Measurements from ENCODE around the gene TIMP3.

Gene TIMP3

DNA sequence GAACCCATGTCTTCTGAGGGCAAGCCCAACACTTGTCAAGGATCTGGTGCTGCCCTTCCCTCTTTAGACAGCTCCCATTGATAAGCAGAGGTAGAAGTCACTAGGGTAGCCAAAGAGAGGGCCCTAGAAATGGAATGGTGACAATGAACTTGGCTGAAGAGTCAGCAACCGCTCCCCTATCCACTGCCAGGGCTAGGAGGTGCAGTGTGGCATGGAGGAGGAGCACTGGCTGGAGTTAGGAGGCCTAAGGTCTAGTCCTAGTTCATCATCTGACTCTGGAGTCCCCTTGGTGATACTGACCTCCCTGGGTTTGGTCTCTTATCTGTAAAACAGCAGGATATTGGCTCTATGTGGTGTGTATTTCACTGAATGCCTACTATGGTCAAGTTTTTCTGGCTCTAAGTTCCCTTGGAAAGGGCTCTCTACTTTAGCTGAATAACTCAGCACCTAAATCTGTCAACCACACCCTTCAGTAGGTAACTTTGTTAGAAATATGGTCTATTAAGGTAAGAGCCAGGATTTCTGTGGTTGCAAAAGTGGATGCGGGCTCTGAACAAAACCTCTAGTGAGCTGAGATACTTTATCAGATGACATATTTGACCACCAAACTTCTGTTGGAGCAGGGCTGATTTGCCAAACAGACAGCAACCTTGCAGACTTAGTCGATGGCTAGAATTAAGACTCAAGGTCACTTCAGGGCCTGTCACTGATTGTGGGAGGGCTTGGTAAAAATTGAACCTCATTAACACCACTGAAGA is 10.5 kb downstream of the TIMP3 start:
- Histone ChIP-seq H3K4me1 (ENCODE audit: control insufficient read depth in 1 of 2, insufficient read depth in 2 of 2, low read length in 2 of 2) (peaks cover 4 to 62% of the 10 kb centered on the region in 2 donors), H3K27me3 (ENCODE audit: low read depth, low read length) (no peaks in the 10 kb centered on the region), H3K36me3 (ENCODE audit: control insufficient read depth in 1 of 2, insufficient read depth in 2 of 2, low read length in 2 of 2) (peaks cover 0 to 5% of the 10 kb centered on the region in 2 donors), H3K4me3 (ENCODE audit: low read depth in 1 of 2, low read length in 2 of 2) (no peak overlapping the region), H3K9me3 (ENCODE audit: control insufficient read depth in 1 of 2, low read length in 2 of 2) (no peaks in the 10 kb centered on the region), H3K27ac (ENCODE audit: low read length) (no peak overlapping the region)

DNA sequence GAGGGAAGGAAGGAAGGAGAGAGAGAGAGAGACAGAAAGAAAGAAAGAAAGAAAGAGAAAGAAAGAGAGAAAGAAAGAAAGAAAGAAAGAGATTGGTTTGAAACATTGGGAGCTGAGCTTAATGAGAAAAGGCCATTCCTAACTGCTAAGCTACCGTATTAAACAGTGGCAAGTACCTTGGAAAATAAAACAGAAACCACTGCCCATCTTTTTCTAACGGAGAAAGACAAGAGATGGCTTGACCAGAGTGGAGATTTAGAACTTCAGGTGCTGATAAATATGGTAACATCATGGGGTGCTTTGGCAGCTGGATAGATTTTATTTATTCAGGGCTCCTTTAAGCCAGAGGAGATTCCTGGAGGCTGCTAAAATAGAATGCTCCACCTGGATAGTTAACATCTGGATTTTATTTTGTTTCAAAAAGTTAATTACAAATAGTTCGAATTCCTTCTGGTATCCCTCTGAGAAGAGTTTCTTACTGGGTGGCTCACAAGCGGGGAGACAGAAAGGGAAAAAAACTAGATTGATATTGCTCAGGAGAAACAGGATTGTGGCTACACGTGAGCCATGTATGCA is 12.9 kb downstream of the TIMP3 start:
- H3K4me3 ChIP-seq (ENCODE audit: low read depth in 1 of 2, low read length in 2 of 2) = no peak overlapping the region
- H3K4me1 ChIP-seq (ENCODE audit: control insufficient read depth in 1 of 2, insufficient read depth in 2 of 2, low read length in 2 of 2) = peaks cover 4 to 60% of the 10 kb centered on the region in 2 donors
- H3K27ac ChIP-seq (ENCODE audit: low read length) = no peak overlapping the region
- no peaks in the 10 kb centered on the region for H3K36me3 ChIP-seq (ENCODE audit: control insufficient read depth in 1 of 2, insufficient read depth in 2 of 2, low read length in 2 of 2)
- no peaks in the 10 kb centered on the region for H3K9me3 ChIP-seq (ENCODE audit: control insufficient read depth in 1 of 2, low read length in 2 of 2)
- H3K27me3 ChIP-seq (ENCODE audit: low read depth, low read length) = no peaks in the 10 kb centered on the region

DNA sequence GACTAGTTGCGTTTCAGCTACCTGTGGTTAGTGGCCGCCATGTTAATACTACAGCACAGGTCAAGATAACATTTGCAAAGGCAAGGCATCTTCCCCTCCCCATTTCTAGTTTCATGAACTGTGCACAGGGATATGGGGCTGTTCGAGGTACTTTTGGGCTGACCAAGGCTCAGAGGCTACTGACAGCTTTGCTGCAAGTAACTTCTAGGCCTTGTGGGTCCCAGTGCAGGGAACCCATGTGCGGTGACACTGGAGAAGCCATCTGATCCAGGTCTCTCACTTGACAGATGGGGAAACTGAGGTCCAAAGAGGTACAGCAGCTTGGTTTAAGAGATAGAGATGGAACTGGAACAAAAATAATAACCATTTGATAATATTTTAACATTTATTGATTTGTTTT is 13.6 kb downstream of the TIMP3 start:
- Histone ChIP-seq H3K4me1 (ENCODE audit: control insufficient read depth in 1 of 2, insufficient read depth in 2 of 2, low read length in 2 of 2) (peaks cover 4 to 60% of the 10 kb centered on the region in 2 donors), H3K4me3 (ENCODE audit: low read depth in 1 of 2, low read length in 2 of 2) (no peak overlapping the region), H3K27me3 (ENCODE audit: low read depth, low read length) (no peaks in the 10 kb centered on the region), H3K36me3 (ENCODE audit: control insufficient read depth in 1 of 2, insufficient read depth in 2 of 2, low read length in 2 of 2) (no peaks in the 10 kb centered on the region), H3K27ac (ENCODE audit: low read length) (no peak overlapping the region), H3K9me3 (ENCODE audit: control insufficient read depth in 1 of 2, low read length in 2 of 2) (no peaks in the 10 kb centered on the region)

DNA sequence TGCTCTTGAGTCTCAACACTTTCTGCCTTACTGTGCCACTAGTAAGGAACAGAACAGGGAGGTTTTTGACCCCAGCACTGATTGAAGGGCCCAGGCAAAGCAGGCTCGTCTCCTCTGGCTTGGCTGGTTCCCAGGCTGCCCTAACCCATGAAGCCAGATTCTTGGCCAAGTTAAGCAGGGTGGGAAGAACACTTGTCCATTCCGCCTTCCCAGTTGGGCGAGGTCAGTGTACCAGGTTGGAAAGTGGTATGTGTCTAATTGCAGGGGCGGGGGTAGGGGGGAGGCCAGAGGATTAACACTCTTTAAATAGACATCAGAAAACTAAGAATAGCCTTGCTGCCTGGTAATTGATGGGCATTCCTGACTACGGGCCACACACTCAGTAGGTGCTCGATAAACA is 14.4 kb downstream of the TIMP3 start:
- Histone ChIP-seq H3K27ac (ENCODE audit: low read length) (no peak overlapping the region), H3K36me3 (ENCODE audit: control insufficient read depth in 1 of 2, insufficient read depth in 2 of 2, low read length in 2 of 2) (no peaks in the 10 kb centered on the region), H3K9me3 (ENCODE audit: control insufficient read depth in 1 of 2, low read length in 2 of 2) (no peaks in the 10 kb centered on the region), H3K4me1 (ENCODE audit: control insufficient read depth in 1 of 2, insufficient read depth in 2 of 2, low read length in 2 of 2) (peaks cover 4 to 63% of the 10 kb centered on the region in 2 donors), H3K4me3 (ENCODE audit: low read depth in 1 of 2, low read length in 2 of 2) (no peak overlapping the region), H3K27me3 (ENCODE audit: low read depth, low read length) (no peaks in the 10 kb centered on the region)

DNA sequence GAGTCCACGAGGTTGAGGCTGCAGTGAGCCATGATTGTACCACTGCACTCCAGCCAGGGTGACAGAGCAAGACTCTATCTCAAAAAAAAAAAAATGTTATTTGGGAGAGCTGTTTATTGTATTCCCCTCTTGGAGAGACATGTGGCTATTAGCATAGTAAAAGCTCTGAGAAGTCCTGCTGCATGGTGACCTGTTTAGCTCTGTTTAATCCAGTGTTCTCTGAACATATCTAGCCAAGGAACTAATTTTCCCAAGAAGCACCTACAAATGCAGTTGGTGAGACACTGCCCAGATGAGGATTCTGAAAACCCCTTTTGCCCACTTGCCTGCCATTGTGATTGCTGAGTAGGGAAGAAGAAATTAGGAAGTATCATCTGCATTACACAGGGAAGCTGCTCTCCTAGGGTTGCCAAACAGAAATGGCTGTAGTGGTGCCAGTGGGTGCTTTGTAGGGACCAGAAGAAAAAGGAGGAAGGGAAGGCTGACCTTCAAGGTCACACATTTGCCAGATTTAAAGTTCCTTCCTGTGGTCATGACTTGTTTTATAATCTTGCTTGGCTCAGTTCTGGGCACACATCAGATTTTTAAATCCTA is 15.7 kb downstream of the TIMP3 start:
- Histone ChIP-seq H3K4me3 (ENCODE audit: low read depth in 1 of 2, low read length in 2 of 2) (no peak overlapping the region), H3K27ac (ENCODE audit: low read length) (no peak overlapping the region), H3K27me3 (ENCODE audit: low read depth, low read length) (no peaks in the 10 kb centered on the region), H3K4me1 (ENCODE audit: control insufficient read depth in 1 of 2, insufficient read depth in 2 of 2, low read length in 2 of 2) (peaks cover 4 to 68% of the 10 kb centered on the region in 2 donors), H3K36me3 (ENCODE audit: control insufficient read depth in 1 of 2, insufficient read depth in 2 of 2, low read length in 2 of 2) (no peaks in the 10 kb centered on the region), H3K9me3 (ENCODE audit: control insufficient read depth in 1 of 2, low read length in 2 of 2) (no peaks in the 10 kb centered on the region)

DNA sequence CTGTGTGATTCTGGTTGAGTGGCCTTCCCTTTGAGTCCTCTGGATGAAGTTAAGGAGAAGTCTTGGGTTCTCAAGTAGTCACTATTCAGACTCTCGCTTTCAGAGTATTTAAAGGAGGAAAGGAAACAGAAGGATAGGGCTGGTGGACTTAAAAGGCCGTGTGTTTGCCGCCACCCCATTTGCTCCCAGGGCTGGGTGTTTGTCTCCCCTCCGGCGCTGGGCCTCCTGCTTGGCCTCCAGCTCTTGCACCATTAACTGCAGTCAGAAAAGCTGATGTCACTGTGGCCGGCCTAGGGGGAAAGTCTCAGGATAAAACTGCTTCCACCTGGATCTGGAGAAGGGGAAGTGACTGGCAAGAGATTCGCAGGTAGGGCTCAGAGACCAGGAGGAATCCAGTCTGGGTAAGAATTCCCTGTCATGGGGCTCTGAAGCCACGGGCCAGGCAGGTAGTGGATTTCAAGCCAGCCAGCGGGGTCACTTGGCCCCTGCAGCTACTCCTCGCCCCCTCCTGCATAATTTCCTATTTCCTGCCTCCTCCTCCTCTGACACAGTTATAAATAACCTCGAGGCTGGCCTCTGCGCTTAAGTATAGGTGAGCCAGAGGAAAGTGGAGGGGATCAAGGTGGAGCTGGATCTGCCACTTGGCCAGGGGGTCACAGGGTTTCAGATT is 17.1 kb downstream of the TIMP3 start:
- no peaks in the 10 kb centered on the region for H3K27me3 ChIP-seq (ENCODE audit: low read depth, low read length)
- no peak overlapping the region for H3K27ac ChIP-seq (ENCODE audit: low read length)
- H3K4me1 ChIP-seq (ENCODE audit: control insufficient read depth in 1 of 2, insufficient read depth in 2 of 2, low read length in 2 of 2) = peaks cover 4 to 68% of the 10 kb centered on the region in 2 donors
- H3K9me3 ChIP-seq (ENCODE audit: control insufficient read depth in 1 of 2, low read length in 2 of 2) = no peaks in the 10 kb centered on the region
- H3K36me3 ChIP-seq (ENCODE audit: control insufficient read depth in 1 of 2, insufficient read depth in 2 of 2, low read length in 2 of 2) = no peaks in the 10 kb centered on the region
- H3K4me3 ChIP-seq (ENCODE audit: low read depth in 1 of 2, low read length in 2 of 2) = no peak overlapping the region

DNA sequence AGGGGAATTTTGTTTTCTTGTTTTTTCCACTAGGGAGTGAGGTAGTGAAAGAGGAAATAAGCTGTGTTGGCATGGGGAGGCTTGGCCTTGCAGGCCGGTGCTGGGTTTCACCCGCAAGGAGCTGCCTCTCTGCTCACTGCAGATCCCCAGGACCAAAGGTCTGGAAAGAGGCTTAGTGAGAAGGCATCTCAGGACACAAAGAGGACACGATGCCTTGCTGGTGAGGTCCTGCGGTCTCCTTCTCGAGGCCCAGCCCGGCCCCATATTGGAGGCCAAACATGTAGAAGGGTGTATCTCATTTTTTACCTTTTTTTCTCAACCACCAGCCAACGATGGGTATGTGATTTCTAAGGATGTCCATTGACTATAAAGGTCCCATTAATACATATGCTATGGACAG is 17.6 kb downstream of the TIMP3 start:
- Histone ChIP-seq H3K27ac (ENCODE audit: low read length) (no peak overlapping the region), H3K36me3 (ENCODE audit: control insufficient read depth in 1 of 2, insufficient read depth in 2 of 2, low read length in 2 of 2) (no peaks in the 10 kb centered on the region), H3K9me3 (ENCODE audit: control insufficient read depth in 1 of 2, low read length in 2 of 2) (no peaks in the 10 kb centered on the region), H3K27me3 (ENCODE audit: low read depth, low read length) (no peaks in the 10 kb centered on the region), H3K4me1 (ENCODE audit: control insufficient read depth in 1 of 2, insufficient read depth in 2 of 2, low read length in 2 of 2) (peaks cover 4 to 65% of the 10 kb centered on the region in 2 donors), H3K4me3 (ENCODE audit: low read depth in 1 of 2, low read length in 2 of 2) (no peak overlapping the region)

DNA sequence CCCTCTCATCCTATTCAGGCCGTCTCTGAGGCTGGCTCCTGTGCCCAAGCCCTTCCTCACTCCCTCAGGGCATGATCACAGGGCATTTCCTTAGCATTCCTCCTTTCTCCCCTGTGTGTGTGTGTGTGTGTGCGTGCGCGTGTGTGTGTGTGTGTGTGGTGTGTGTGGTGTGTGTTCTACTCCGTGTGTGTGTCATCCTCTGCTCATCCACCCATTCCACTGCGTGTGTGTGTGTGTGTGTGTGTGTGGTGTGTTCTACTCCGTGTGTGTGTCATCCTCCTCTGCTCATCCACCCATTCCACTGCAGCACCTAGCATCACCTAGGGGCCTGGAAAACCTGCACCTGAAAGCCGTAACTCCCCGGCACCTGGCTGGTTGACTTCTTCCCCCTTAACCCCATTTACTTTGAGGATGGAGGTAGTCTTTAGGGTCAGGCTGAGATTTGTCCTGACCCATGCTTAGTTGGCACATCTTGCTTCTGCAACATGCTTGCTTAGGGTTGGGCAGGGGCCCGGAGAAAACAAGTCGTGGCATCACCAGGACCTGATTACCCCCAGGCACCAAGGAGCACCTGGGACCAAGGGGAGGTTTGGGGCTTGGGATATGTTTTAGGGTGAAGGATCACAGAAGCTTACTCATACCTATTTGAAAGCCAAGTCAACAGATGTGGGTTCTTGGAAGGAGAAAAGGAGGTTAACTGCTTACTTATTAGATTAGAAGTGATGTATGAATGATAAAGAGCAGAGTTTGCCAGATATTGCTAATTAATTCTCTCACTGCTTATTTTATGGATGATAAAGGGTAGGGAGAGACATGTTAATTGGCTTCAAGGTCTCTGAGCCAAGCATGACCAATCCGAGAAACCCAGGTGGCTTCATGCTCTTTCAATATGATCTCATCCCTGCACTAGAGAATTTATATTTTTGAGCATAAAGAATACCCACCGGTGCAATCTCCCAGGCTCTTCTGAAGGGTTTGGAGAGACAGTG is 18.9 kb downstream of the TIMP3 start:
- H3K36me3 ChIP-seq (ENCODE audit: control insufficient read depth in 1 of 2, insufficient read depth in 2 of 2, low read length in 2 of 2) = no peaks in the 10 kb centered on the region
- H3K27me3 ChIP-seq (ENCODE audit: low read depth, low read length) = no peaks in the 10 kb centered on the region
- no peak overlapping the region for H3K4me3 ChIP-seq (ENCODE audit: low read depth in 1 of 2, low read length in 2 of 2)
- H3K4me1 ChIP-seq (ENCODE audit: control insufficient read depth in 1 of 2, insufficient read depth in 2 of 2, low read length in 2 of 2) = peaks cover 4 to 67% of the 10 kb centered on the region in 2 donors
- no peaks in the 10 kb centered on the region for H3K9me3 ChIP-seq (ENCODE audit: control insufficient read depth in 1 of 2, low read length in 2 of 2)
- no peak overlapping the region for H3K27ac ChIP-seq (ENCODE audit: low read length)

DNA sequence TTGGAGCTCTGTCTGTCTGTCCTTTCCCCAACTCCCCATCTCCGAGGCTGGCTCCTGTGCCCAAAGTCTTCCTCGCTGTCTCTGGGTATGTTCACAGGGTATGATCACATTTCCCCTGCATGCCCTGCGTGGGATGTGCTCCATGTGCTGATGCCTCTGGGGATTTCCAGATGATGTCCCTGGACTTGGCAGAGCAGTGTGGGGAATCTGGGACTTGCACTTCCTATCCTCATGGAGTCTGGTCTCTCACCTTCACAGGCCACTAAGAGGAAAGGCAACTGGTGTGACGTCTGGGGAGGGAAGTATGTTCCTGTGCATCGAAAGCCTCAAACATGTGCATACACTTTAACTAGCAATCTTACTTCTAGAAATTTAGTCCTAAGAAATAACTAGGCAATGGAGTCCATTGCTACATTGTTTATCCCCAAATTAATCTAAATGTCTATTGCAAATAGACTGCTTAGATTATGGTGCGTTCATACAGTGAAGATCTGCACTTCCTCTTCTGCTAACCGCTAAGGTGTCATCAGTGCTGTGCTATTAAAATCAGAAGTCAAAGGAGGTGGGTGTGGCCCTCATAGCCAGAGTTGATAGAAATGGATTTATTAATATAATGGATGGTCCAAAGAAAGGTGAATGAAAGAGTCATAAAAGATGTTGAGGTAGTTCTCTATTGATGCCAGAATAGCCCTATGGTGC is 20.8 kb downstream of the TIMP3 start:
- no peaks in the 10 kb centered on the region for H3K9me3 ChIP-seq (ENCODE audit: control insufficient read depth in 1 of 2, low read length in 2 of 2)
- no peaks in the 10 kb centered on the region for H3K27me3 ChIP-seq (ENCODE audit: low read depth, low read length)
- peaks cover 7 to 63% of the 10 kb centered on the region in 2 donors for H3K4me1 ChIP-seq (ENCODE audit: control insufficient read depth in 1 of 2, insufficient read depth in 2 of 2, low read length in 2 of 2)
- H3K27ac ChIP-seq (ENCODE audit: low read length) = no peak overlapping the region
- H3K36me3 ChIP-seq (ENCODE audit: control insufficient read depth in 1 of 2, insufficient read depth in 2 of 2, low read length in 2 of 2) = no peaks in the 10 kb centered on the region
- no peak overlapping the region for H3K4me3 ChIP-seq (ENCODE audit: low read depth in 1 of 2, low read length in 2 of 2)

DNA sequence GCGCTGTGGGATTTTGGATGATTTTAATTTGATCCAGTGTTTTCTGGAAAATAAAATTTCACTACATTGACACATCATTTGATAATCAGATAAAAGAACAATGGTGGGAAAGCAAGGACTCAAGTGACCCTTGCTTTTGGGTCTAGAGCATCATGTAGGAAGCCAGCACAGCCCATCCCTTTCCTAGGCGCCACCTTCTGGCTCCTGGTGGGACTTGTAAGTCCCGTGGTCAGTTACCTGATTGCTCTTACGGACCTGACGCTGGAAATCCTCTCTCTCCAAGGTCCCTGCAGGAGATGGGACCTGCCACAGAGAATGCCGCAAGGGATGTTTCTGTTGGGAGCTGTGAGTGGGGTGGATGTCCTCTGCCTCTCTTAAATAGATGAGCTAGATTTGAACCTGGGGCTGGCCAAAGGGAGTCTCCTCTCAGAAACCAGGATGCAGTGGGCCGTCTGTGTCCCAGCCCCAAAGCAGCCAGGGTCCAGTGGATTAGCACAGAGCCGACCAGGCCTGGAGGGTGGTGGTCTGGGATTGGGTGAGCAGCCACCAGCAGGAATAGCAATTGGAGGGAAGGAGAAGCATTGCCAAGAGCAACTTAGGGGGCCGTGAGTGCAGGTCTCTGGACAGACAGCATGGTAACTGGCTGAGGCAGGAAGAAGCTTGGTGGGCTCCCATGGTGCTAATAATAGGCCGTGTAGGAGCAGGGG is 21.7 kb downstream of the TIMP3 start:
- Histone ChIP-seq H3K4me3 (ENCODE audit: low read depth in 1 of 2, low read length in 2 of 2) (no peak overlapping the region), H3K27ac (ENCODE audit: low read length) (no peak overlapping the region), H3K36me3 (ENCODE audit: control insufficient read depth in 1 of 2, insufficient read depth in 2 of 2, low read length in 2 of 2) (no peaks in the 10 kb centered on the region), H3K9me3 (ENCODE audit: control insufficient read depth in 1 of 2, low read length in 2 of 2) (no peaks in the 10 kb centered on the region), H3K27me3 (ENCODE audit: low read depth, low read length) (no peaks in the 10 kb centered on the region), H3K4me1 (ENCODE audit: control insufficient read depth in 1 of 2, insufficient read depth in 2 of 2, low read length in 2 of 2) (peaks cover 15 to 65% of the 10 kb centered on the region in 2 donors)

All from muscle layer of duodenum (tissue), 2 donors.